Inferior parietal cortex (tissue), 1 donor: Measurements from ENCODE around the gene CHTF8.
"Not testable (repeated sequence)": the region's sequence is repeated elsewhere in the genome, so short reads cannot be mapped to it uniquely, and the experiment has no call there.

Experiments used
- DNase-seq: peaks from one replicate; pipeline ENCODE4 v3.0.0-alpha.2; 2016; ENCODE audit errors: extremely low spot score

CHTF8 gene

DNA sequence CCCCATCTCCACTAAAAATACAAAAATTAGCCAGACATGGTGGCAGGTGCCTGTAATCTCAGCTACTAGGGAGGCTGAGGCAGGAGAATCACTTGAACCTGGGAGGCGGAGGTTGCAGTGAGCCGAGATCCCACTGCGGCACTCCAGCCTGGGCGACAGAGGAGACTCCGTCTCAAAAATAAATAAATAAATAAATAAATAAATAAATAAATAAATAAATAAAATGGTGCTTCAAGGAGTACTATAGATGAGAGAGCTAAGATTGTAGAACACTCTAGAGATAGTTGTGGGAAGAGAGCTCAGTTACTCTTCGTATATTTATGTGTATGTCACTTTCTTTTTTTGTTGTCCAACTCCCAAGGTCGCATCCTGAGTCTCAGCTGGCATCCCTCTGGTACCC, 7.1 kb upstream of the CHTF8 start:
- DNase-seq, result not testable (repeated sequence)

GRCh38 chr16:69138608-69139007, 6.2 kb upstream of the CHTF8 start:
- no peak for DNase-seq

GRCh38 chr16:69133373-69133954, 1.1 kb upstream of the CHTF8 start:
- no peak for DNase-seq

DNA sequence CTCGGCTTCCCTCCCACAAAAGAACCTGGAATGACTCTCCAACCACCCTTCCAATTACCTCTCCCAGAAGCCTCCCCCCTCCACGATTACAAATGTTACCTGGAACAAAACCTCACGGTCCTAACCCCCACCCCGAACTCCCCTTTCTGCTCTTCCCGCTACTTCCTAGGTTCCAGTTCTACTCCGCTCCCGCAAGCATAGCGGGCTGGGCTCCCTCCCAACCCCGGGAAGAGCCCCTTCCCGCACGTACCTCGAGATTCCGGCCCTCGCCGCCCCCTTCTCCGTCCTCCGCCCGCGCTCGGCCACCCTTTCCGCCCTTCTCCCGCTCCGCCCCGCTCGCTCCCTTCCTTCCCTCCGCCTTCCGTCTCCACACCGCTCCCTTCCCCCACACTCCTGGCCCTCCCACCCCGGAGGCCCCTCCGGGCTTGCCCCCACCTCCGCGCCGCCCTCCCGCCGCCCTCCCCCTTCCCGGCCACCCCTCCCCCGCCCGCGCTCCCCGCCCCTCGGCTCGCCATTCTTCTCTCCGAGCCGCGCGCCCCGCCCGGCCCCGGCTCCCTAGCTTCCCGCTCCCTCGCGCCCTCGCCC, 457 bp downstream of the CHTF8 start:
- DNase-seq, result no peak

DNA sequence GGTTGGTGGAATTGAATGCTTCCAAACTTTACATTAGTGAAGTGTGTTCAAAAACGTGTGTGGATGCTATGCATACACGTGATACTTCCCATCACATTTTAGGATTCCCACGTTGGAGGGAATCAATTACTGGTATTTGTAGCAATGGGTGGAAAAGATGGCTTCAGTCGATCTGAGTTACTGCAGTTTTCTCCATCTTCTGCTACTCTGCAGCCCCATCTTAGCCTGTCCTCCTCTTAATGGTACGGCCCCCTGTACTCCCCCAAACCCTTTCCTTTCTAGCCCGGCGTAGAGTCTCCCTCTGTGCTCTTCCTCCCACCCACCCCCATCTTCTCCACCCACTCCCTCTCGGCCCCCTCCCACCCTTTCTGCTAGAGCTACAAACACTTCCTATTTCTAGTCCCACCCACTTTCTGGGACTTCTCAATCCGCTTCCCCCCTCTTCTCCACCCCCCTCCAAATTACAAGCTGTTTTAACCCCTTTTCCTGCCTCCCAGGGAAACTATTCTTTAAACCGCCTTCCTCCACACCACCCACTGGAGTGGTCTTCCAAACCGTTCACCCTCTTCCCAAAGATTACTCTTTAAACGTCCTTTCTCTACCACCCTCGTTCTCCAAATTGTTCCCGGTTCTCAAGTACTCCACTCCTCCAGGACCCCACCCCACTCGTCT, 1.1 kb downstream of the CHTF8 start:
- no peak for DNase-seq

DNA sequence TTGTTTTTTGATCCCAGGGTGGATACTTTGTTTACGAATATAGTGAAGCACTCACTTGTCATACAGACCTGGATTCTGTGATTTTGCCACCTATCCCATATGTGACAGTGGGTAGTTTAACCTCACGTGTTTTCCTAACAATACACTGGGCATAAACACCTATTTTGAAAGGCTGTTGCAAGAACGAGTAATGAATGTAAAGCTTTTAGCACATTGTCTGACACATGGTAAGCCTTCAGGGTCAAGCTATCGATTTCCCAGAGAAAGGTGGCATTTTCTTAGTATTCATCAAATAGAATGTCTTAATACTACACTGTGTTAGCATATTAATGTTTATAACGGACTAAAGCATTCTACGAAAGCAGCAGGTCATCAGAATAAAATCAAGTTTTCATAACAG, 1.9 kb downstream of the CHTF8 start:
- DNase-seq, result no peak

DNA sequence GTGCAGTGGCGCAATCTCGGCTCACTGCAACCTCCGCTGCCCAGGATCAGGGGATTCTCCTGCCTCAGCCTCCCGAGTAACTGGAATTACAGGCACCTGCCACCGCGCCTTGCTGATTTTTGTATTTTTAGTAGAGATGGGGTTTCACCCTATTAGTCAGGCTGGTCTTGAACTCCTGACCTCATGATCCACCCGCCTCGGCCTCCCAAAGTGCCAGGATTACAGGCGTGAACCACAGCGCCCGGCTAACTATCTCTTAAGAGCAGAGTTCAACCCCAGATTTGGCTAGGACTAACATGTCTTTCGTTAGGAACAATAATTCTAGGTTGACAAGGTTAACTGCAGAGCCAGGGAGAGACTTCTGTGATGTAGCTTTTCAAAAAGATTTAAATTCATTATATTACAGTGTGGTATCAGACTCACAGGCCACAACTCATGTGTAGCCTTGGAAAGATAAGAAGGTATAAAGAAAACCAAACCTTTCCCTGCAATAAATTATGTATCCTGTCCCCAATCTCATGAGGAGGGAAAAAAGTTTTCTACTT, 4.3 kb downstream of the CHTF8 start:
- no peak for DNase-seq

DNA sequence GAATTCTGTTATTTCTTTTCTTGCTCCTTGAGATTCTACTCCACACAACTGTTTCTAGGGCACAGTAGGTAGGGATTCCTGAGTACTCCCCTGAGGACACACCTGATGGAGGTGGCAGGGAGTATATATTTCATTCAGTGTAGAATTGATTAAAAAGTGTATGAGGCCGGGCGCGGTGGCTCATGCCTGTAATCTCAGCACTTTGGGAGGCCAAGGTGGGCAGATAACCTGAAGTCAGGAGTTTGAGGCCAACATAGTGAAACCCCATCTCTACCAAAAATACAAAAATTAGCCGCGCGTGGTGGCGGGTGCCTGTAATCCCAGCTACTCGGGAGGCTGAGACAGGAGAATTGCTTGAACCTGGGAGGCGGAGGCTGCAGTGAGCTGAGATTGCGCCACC, 5.6 kb downstream of the CHTF8 start:
- DNase-seq, result not testable (repeated sequence)

DNA sequence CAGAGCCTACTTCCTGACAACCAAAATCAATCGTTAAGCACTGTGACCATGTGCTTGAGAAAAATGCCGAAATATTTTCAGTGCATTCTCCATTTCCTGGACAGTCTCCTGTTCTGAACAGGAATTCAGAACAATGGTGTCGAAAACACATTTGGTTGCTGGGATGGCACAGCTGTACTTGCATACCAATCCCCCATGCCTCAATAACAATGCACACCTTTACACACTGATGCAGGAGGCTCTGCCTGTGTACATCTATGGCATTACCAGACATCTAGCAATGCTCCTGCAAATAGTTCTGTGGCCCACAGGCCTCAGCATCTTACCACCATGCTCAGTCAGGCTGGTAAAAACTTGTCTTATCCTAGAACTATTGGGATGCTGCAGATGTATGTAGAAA, 6.2 kb downstream of the CHTF8 start:
- DNase-seq, result no peak

- not testable (repeated sequence) for DNase-seq
These were observed 7.4 kb downstream of the CHTF8 start for GRCh38 chr16:69124961-69125360.

- DNase-seq, result not testable (repeated sequence)
These were observed 8.0 kb downstream of the CHTF8 start for GRCh38 chr16:69124406-69124805.

DNA sequence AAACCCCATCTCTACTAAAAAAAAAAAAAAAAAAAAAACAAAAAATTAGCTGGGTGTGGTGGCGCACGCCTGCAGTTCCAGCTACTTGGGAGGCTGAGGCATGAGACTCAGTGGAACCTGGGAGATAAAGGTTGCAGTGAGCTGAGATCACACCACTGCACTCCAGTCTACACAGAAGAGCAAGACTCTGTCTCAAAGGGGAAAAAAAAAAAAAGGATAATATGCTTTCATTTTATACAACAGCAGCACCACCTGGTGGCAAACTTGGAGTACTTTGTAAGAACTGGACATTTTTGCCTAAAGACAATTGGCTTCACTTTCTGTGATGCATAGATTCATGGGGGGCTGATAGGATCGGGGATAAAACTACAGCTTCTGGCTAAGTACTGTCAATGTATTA, 8.5 kb downstream of the CHTF8 start:
- peak; percentile 82 for DNase-seq

- no peak for DNase-seq
These were observed 12.2 kb downstream of the CHTF8 start for GRCh38 chr16:69120096-69120664.

DNA sequence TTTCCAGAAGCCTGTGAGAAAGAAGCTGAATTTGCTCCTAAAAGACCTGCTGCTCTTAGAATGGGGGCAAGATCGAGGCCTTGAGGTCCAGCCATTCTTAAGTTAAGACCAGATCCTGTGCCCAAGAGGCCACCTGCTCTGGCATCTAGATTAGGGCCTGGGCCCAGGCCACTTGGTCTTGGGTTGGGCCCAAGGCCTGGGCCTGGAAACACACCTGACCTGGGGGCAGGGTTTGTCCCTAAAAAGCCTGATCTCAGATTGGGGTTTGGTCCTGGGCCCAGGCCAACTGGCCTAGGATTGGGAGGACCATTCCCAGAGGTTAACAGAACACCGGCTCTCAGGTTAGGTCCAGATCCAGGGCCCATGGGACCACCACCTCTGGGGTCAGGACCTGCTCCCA, 12.9 kb downstream of the CHTF8 start:
- no peak for DNase-seq

- DNase-seq, result no peak
These were observed 13.4 kb downstream of the CHTF8 start for GRCh38 chr16:69118994-69119393.

- DNase-seq, result no peak
These were observed 13.9 kb downstream of the CHTF8 start for GRCh38 chr16:69118468-69118867.

DNA sequence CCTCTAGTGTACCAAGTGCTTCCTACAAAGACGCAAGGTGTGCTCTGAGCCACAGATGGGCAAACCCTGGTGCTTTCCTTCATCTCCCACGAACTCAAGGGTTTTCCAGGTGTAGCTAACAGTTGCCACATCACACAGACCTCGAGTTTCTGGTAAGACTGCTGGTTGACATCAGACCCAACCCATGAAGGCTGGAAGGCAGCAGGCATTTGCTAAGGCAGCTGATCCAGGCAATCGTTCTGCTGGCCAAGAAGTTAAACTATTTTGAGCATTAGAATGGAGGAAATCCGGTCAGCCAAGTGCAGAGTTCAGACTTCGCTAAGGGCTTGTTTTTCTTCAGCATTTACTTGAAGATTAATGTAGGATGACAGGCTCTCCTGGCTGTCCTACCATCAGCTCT, 15.5 kb downstream of the CHTF8 start:
- no peak for DNase-seq

DNA sequence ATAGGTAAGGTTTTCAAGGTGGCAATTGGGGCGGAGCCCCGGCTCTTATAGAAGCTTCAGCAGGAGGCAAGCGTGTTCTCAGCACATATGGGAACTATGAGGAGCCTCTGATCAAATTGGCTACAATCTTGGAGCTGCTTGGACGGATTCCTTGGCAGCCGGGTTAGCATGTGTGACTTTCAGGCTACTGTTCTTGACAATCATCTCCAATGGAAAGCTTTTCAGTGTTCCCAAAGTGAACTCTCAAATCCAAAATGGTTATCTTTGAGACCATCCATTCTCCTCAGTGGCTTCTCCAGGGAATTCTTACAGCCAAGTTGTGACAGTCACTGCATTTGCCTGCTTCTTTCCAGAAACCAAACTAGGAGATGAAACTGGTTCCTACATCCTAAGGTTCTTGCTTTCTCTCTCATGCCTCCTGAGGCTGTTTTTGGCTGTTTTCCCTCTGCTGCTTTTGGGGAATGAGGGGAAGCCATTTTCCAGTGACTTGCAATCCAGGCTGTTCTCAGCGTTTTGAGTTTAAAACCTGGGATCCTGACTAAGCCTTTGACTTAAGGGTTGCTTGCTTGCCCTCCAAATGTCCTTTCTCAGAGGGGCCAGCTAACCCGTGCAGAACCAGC, 16.0 kb downstream of the CHTF8 start:
- DNase-seq, result no peak

DNA sequence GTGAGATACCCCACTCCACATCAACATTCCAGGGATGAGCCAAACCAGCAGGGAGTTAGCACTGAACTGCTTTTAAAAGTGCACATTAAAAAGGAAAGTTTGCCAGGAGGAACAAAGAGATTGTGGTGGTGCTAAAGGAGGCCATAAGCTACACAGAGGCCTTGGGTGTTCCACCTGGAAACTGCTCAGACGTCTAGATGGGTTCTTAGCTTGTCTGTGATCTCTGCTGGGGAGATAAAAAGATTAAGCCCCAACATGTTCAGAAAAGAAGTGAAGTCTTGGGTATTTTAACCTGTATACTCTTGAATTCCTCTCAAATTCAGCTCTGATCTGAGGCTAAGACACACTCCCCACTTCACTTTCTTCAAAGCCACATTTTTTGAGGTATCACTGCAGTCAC, 16.6 kb downstream of the CHTF8 start:
- DNase-seq, result no peak

DNA sequence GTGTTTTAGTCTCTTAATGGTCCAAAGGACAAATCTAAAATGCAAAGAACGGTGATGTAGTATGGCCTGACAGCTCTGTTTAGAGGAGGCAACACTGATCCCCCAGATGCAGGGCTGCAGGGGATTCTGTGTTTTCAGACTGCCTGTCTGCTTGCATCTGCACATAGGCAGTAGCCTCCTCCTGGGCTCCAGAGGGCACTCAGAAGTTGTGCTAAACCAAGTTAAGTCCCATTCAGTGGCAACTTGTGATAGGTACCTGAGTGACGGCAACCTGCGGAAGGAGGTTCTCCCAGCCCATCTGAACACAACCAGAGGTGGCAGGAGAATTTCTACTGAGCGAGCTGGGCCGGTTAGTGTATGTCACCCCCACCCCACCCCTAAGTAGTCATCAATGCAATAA, 17.0 kb downstream of the CHTF8 start:
- no peak for DNase-seq

DNA sequence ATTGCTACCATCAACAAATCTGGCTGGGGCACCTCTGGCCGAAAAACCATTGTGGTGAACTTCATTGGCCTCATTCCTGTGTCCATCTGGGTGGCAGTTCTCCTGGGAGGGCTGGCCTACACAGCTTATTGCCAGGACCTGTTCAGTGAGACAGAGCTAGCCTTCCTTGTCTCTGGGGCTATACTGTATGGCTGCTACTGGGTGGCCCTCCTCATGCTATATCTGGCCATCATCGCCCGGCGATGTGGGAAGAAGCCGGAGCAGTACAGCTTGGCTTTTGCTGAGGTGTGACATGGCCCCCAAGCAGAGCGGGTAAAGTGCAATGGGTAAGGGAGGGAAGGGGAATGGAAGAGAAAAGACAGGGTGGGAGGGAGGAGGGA, 17.4 kb downstream of the CHTF8 start:
- DNase-seq, result no peak

- DNase-seq, result no peak
These were observed 17.9 kb downstream of the CHTF8 start for GRCh38 chr16:69114346-69114975.
